Thyroid gland (tissue), 4 donors: ENCODE results near the gene ZBTB18.

Experiments used
- POLR2A ChIP-seq, 2 donors: fragments of 450-650 bp; IDR thresholded peaks; one replicate each; pipeline ENCODE4 v1.6.1; 2017; ENCODE audit warnings: antibody characterized with exemption in 2 of 2, mild to moderate bottlenecking in 2 of 2, moderate library complexity in 1 of 2
- TF ChIP-seq, protein P1 (sequence below), 6 experiments: fragments of 200-600 bp in 3 of 6; fragments of 450-650 bp in 3 of 6; sonication (generic) in 3 of 6; IDR thresholded peaks; one replicate each; pipeline ENCODE4 v1.5.1; 2016 to 2019; ENCODE audit warnings: antibody characterized with exemption in 6 of 6, mild to moderate bottlenecking in 2 of 6, inconsistent platforms in 1 of 6, moderate library complexity in 1 of 6

DNA sequence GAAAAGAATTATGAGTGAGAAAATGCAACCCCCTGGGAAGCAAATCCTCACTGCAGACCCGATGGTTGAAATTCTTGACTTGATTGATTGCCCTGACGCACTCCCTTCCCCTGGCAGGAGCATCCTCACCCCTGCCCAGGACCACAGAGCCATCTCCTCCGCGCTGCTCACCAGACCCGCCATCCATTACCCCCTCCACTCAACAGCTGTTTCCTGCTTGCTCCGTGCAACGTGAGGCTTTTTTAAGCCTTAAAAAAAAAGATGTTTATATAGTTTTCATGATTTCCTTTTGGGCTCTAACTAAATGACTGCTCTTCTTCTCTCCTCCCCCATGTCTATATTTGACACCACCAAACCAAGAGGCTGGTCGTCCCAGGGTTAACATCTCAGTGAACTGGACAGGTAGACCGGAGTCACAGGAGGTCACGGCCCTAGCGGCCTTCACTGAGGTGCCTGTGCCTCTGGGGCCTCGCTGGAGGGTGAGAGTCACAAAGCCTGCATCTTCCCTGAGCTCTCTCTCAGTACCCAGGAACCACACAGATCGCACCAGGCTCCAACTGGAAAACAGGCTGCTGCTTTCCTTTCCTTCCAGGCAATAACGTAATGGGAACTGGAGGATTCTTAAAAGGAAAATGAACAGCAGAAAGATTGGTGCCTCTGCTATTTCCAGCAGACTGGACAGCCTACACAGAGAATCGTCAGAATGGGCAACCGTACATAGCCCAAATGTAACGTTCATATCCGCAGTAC lies 49.8 kb downstream of the ZBTB18 start:
- TF ChIP-seq, protein P1, sequence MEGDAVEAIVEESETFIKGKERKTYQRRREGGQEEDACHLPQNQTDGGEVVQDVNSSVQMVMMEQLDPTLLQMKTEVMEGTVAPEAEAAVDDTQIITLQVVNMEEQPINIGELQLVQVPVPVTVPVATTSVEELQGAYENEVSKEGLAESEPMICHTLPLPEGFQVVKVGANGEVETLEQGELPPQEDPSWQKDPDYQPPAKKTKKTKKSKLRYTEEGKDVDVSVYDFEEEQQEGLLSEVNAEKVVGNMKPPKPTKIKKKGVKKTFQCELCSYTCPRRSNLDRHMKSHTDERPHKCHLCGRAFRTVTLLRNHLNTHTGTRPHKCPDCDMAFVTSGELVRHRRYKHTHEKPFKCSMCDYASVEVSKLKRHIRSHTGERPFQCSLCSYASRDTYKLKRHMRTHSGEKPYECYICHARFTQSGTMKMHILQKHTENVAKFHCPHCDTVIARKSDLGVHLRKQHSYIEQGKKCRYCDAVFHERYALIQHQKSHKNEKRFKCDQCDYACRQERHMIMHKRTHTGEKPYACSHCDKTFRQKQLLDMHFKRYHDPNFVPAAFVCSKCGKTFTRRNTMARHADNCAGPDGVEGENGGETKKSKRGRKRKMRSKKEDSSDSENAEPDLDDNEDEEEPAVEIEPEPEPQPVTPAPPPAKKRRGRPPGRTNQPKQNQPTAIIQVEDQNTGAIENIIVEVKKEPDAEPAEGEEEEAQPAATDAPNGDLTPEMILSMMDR (IDR thresholded peaks at IDR 0.05) = no peak
- no peak for TF ChIP-seq POLR2A (IDR thresholded peaks at IDR 0.05)
